Psoas muscle (tissue), 8 donors: Measurements from ENCODE around the gene MT1F. TPM values are rescaled to one million over a fixed set of nuclear protein-coding genes. Genes with fewer than 3 reads are reported as not detected.

Experiments used
- ATAC-seq, 4 donors: fragments of 200-7000 bp; cut with Tn5 transposase; one replicate each; pipeline ENCODE4 v1.9.1; 2020; ENCODE audit warnings: moderate library complexity in 3 of 4, mild to moderate bottlenecking in 2 of 4
- DNase-seq, 2 donors: peaks; one replicate each; pipeline ENCODE4 v3.0.0-alpha.2; 2020
- H3K27ac ChIP-seq: fragments of 200-600 bp; one replicate; pipeline ENCODE4 v1.8.0; 2022
- H3K27me3 ChIP-seq, 3 donors: fragments of 200-600 bp in 1 of 3; one replicate each; pipeline versions ENCODE4 v1.6.1 to v1.8.0; 2013 to 2022; ENCODE audit warnings: low read length in 2 of 3, mild to moderate bottlenecking in 2 of 3, moderate library complexity in 1 of 3; ENCODE audit not compliant: insufficient read depth in 3 of 3
- H3K36me3 ChIP-seq, 2 donors: fragments of 200-600 bp in 1 of 2; one replicate each; pipeline versions ENCODE4 v1.6.1 to v1.8.0; 2013 to 2022; ENCODE audit warnings: low read depth in 1 of 2, mild to moderate bottlenecking in 1 of 2, moderate library complexity in 1 of 2; ENCODE audit not compliant: insufficient read depth in 1 of 2
- H3K4me1 ChIP-seq: fragments of 200-600 bp; one replicate; pipeline ENCODE4 v1.8.0; 2022
- H3K4me3 ChIP-seq: fragments of 200-600 bp; one replicate; pipeline ENCODE4 v1.8.0; 2022; ENCODE audit warnings: mild to moderate bottlenecking
- H3K9me3 ChIP-seq: fragments of 200-600 bp; one replicate; pipeline ENCODE4 v1.8.0; 2022
- CTCF ChIP-seq: fragments of 200-600 bp; IDR thresholded peaks from one replicate; pipeline ENCODE4 v1.8.0; 2022; ENCODE audit warnings: antibody characterized with exemption
- WGBS, 3 donors: extraction: QIAGEN DNeasy Blood & Tissue Kit; methylation state at CpG; one replicate each; pipeline versions ENCODE4 v1.1.6 to v1.1.7; 2013; 5-methylcytosine and 5-hydroxymethylcytosine counted together
- intact Hi-C, 2 donors: fragments of 100-400 bp; cut with DNase I; formaldehyde crosslinking; loops; one replicate each; pipeline versions ENCODE4 v1.11.0 to v1.14.2; 2022
- polyA plus RNA-seq, 3 donors: library from polyadenylated mRNA; stranded (reverse); fragments of 200-250 nt; gene quantifications; one replicate each; pipeline ENCODE4 v1.2.3, GENCODE V29; 2013
- total RNA-seq, 4 donors: library from RNA; stranded (reverse); fragmentation: NEBNext Ultra II Directional in 2 of 4; extraction: Animal tissue kit (Norgen Biotek cat#: 25700) in 2 of 4; gene quantifications; one replicate each; pipeline versions ENCODE4 v1.2.1 to v1.2.4, GENCODE V29; 2021 to 2023
- donor health status: healthy with polysubstance abuse.
- donor health status: DM: no; HTN: no; CAD: no; lungs with moderate emphysema.
- donor health status: Bipolar disorder and iron deficiency.
- donor health status: healthy.
- donor health status: DM: yes; HTN: yes; CAD: no.
- donor health status: DM: no; HTN: no; CAD: no.
- donor health status: DM: no; HTN: no; CAD: no.
- donor health status: DM: yes; HTN: yes; CAD: no.

The MT1F gene
- total and polyA plus RNA-seq, 7 donors = 0.73 to 3.2 (median 1.2) TPM; not detected in 1

DNA sequence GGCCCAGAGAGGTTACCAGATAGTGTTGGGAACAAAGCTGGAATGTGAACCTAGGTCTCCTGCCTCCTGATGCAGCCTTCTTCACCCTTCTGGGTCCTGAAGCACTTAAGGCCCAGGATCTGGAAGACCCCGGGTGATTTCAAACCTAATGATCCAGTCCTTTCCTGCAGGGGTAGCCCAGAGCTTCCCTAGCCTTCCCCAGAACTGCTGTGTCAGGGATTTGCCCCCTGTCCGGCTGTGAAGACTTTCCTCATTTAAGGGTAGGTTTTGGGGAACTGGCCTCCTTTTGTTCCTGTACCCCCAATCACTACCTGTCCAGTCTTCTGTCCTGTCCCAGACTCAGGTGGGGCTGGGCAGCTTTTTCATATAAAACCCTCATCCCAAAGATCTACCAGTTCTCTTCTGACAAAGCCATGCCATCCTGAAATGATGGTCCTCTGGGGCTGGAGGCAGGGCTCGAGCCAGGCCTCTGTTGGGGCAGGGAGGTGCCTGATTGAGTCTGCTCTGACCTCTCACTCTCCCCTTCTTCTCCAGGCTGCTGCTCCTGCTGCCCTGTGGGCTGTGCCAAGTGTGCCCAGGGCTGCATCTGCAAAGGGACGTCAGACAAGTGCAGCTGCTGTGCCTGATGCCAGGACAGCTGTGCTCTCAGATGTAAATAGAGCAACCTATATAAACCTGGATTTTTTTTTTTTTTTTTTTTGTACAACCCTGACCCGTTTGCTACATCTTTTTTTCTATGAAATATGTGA lies 25.8 kb downstream of the MT1F start:
- DNase-seq (peak in 1 of 2 donors; percentile 66), ATAC-seq (peak in 1 of 4 donors; percentile 5)
- Histone ChIP-seq H3K4me3 (peak overlapping the region; percentile 88), H3K36me3 (no peaks in the 10 kb centered on the region), H3K9me3 (no peaks in the 10 kb centered on the region), H3K27ac (peak overlapping the region; percentile 92), H3K4me1 (peaks cover 45% of the 10 kb centered on the region), H3K27me3 (no peaks in the 10 kb centered on the region)
- intact Hi-C loops = loop anchor here in 1 of 2 donors (2.0 kb wide), 1 partner anchor 75 kb away; the partner anchor contains the start of gene MT2A
- no peak for TF ChIP-seq CTCF
- 23 to 34% (median 31%) methylated on average over 5 of the region's 5 CpGs for WGBS, 3 donors

- H3K36me3 ChIP-seq = no peaks in the 10 kb centered on the region
- intact Hi-C loops = no loop called here
- H3K4me1 ChIP-seq = peaks cover 40% of the 10 kb centered on the region
- peak; percentile 62 to 76 for DNase-seq
- ATAC-seq = peak in 3 of 4 donors; percentile 8 to 29 (median 27)
- no peaks in the 10 kb centered on the region for H3K9me3 ChIP-seq
- no peaks in the 10 kb centered on the region for H3K27me3 ChIP-seq
- WGBS, 3 donors = 18 to 35% (median 19%) methylated on average over 4 of the region's 4 CpGs
- peak overlapping the region; percentile 92 for H3K27ac ChIP-seq
- peak overlapping the region; percentile 88 for H3K4me3 ChIP-seq
- TF ChIP-seq CTCF = no peak
These were observed 26.6 kb downstream of the MT1F start for GRCh38 chr16:56684256-56684925.

GRCh38 chr16:56684926-56685590 lies 27.3 kb downstream of the MT1F start:
- Histone ChIP-seq H3K27ac (peak overlapping the region; percentile 92), H3K4me3 (peak overlapping the region; percentile 88)

GRCh38 chr16:56686758-56687157 lies 29.0 kb downstream of the MT1F start:
- TF ChIP-seq CTCF = no peak
- peaks cover 23% of the 10 kb centered on the region for H3K4me1 ChIP-seq
- H3K27ac ChIP-seq = no peak overlapping the region
- H3K27me3 ChIP-seq = no peaks in the 10 kb centered on the region
- intact Hi-C loops = no loop called here
- no peak overlapping the region for H3K4me3 ChIP-seq
- no peaks in the 10 kb centered on the region for H3K36me3 ChIP-seq
- ATAC-seq (no peak), DNase-seq (no peak)
- H3K9me3 ChIP-seq = no peaks in the 10 kb centered on the region
- WGBS, 3 donors = 95 to 97% (median 95%) methylated on average over 7 of the region's 7 CpGs

More at GRCh38 chr16:56684926-56685590, 27.3 kb downstream of the MT1F start:
- Histone ChIP-seq H3K27me3 (no peaks in the 10 kb centered on the region), H3K36me3 (no peaks in the 10 kb centered on the region), H3K4me1 (peaks cover 38% of the 10 kb centered on the region), H3K9me3 (no peaks in the 10 kb centered on the region)
- peak; percentile 65 to 80 for DNase-seq
- 22 to 30% (median 30%) methylated on average over 4 of the region's 4 CpGs for WGBS, 3 donors
- ATAC-seq = peak; percentile 29 to 49 (median 42)
- TF ChIP-seq CTCF = no peak
- intact Hi-C loops = no loop called here
